PC-3 (cell line): ENCODE measurements around the gene EFCAB11. TPM values are rescaled to one million over a fixed set of nuclear protein-coding genes. Genes with fewer than 3 reads are reported as not detected.

Source experiments
- ATAC-seq: fragments of 200-7000 bp; cut with Tn5 transposase; 2 replicates; pipeline ENCODE4 v1.9.1; 2020; ENCODE audit warnings: mild to moderate bottlenecking, moderate library complexity
- BruUV-seq: library from RNA; stranded (reverse); fragments of 400-500 nt; replicated peaks from 2 replicates; lab custom pipeline; 2021; lab: Mats Ljungman, UMichigan
- CTCF ChIA-PET: fragments of 300-600 bp; sonication (Branson Sonifier 250); formaldehyde crosslinking; loops from one replicate; lab custom pipeline; 2022; ENCODE audit warnings: antibody characterized with exemption; lab: Charles Lee
- POLR2A ChIA-PET: fragments of 300-600 bp; sonication (Branson Sonifier 250); formaldehyde crosslinking; loops from one replicate; lab custom pipeline; 2022; ENCODE audit warnings: antibody characterized with exemption; ENCODE audit not compliant: unreplicated experiment; lab: Charles Lee
- DNase-seq: peaks from one replicate; pipeline ENCODE4 v3.0.0-alpha.2; 2015
- H2AFZ ChIP-seq: fragments of 300-600 bp; sonication (generic); 2 replicates; pipeline ENCODE4 v1.6.0; 2016; ENCODE audit warnings: antibody characterized with exemption, low read length
- H3F3A ChIP-seq: fragments of 300-600 bp; sonication (generic); one replicate; pipeline ENCODE4 v1.6.0; 2017; ENCODE audit warnings: antibody characterized with exemption, low read length, control low read depth, mild to moderate bottlenecking; ENCODE audit not compliant: unreplicated experiment
- H3K27ac ChIP-seq: fragments of 300-600 bp; sonication (generic); 2 replicates; pipeline ENCODE4 v1.5.1; 2016; ENCODE audit warnings: mild to moderate bottlenecking, low read length
- H3K27me3 ChIP-seq: fragments of 300-600 bp; sonication (generic); 2 replicates; pipeline ENCODE4 v1.6.1; 2016; ENCODE audit warnings: low read length, mixed read lengths
- H3K36me3 ChIP-seq: fragments of 300-600 bp; sonication (generic); 2 replicates; pipeline ENCODE4 v1.6.1; 2016; ENCODE audit warnings: low read depth, mixed run types, low read length, mixed read lengths
- H3K4me1 ChIP-seq: fragments of 300-600 bp; sonication (generic); 2 replicates; pipeline ENCODE4 v1.5.1; 2016; ENCODE audit warnings: low read length; ENCODE audit not compliant: insufficient read depth
- H3K4me2 ChIP-seq: fragments of 300-600 bp; sonication (generic); 2 replicates; pipeline ENCODE4 v1.6.0; 2016; ENCODE audit warnings: low read length
- H3K4me3 ChIP-seq: fragments of 300-600 bp; sonication (generic); 2 replicates; pipeline ENCODE4 v1.5.1; 2016; ENCODE audit warnings: mild to moderate bottlenecking, low read length, mixed read lengths
- H3K79me2 ChIP-seq: fragments of 300-600 bp; sonication (generic); 2 replicates; pipeline ENCODE4 v1.6.1; 2017; ENCODE audit warnings: low read length, mixed read lengths
- H3K9ac ChIP-seq: fragments of 300-600 bp; sonication (generic); 2 replicates; pipeline ENCODE4 v1.6.0; 2016; ENCODE audit warnings: mild to moderate bottlenecking, low read length
- H3K9me2 ChIP-seq: fragments of 300-600 bp; sonication (generic); replicated peaks from 2 replicates; pipeline ENCODE4 v1.6.1; 2016; ENCODE audit warnings: mixed run types, low read length, mixed read lengths
- H3K9me3 ChIP-seq: fragments of 300-600 bp; sonication (generic); 2 replicates; pipeline ENCODE4 v1.6.1; 2016; ENCODE audit warnings: low read length, mixed read lengths
- H4K20me1 ChIP-seq: fragments of 300-600 bp; sonication (generic); 2 replicates; pipeline ENCODE4 v1.6.1; 2016; ENCODE audit warnings: low read length, mixed read lengths
- EZH2 ChIP-seq: fragments of 300-600 bp; sonication (generic); IDR thresholded peaks from one replicate; pipeline ENCODE4 v1.6.1; 2017; ENCODE audit warnings: antibody characterized with exemption, mild to moderate bottlenecking, low read length; ENCODE audit not compliant: unreplicated experiment
- EZH2phosphoT487 ChIP-seq: fragments of 300-600 bp; sonication (generic); IDR thresholded peaks from 2 replicates; pipeline ENCODE4 v1.6.1; 2018; ENCODE audit warnings: mild to moderate bottlenecking, antibody characterized with exemption, low read length, borderline replicate concordance
- intact Hi-C: fragments of 100-400 bp; cut with micrococcal nuclease; formaldehyde crosslinking; loops from 2 replicates; pipeline ENCODE4 v1.9.0; 2023
- total RNA-seq: library from RNA; depleted of rRNA; stranded (reverse); fragments of >200 nt; gene quantifications from 2 replicates; pipeline ENCODE4 v1.2.3, GENCODE V29; 2014
- TF ChIP-seq, protein P1 (sequence below): fragments of 300-600 bp; sonication (generic); conservative IDR thresholded peaks from 2 replicates; pipeline ENCODE4 v1.5.1; 2017; ENCODE audit warnings: antibody characterized with exemption, low read depth, mild to moderate bottlenecking, low read length

The EFCAB11 gene
- total RNA-seq, 1 experiment from 2014 or later, result 7.0 TPM

DNA sequence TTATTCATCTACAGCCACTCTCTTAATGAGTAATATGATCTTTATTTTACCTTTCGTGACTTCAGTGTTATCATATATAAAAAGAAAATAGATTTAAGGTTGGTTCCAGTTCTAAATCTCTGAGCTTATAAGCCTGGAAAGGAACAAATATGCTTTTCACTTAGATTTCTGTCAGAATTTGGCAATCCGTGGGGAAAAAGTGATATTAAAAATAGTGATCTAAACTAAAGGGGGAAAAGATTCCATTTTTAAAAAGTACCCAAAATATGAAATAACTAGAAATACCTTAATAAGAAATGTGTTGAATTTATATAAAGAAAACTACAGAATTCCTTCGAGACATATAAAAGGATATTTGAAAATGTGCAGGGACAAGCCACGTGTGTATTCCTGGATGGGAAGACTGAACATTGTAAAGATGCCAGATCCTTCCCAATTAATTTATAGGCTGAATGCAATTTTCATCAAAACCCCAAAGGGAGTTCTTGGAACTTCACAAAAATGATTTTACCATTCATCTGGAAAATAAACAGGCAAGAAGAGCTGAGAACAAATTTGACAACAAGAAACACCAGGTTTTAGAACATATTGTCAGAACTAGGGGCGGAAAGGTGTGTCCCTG, 142.5 kb downstream of the EFCAB11 start:
- no peaks in the 10 kb centered on the region for H3K27me3 ChIP-seq
- no peaks in the 10 kb centered on the region for H3K9me3 ChIP-seq
- no TSS peak for BruUV-seq
- no peak for ATAC-seq
- no peak overlapping the region for H3K27ac ChIP-seq
- no peak overlapping the region for H3K4me3 ChIP-seq
- H3K9ac ChIP-seq, result no peak overlapping the region
- H2AFZ ChIP-seq, result no peak overlapping the region
- no peak for DNase-seq
- H3K4me1 ChIP-seq, result no peaks in the 10 kb centered on the region
- no peaks in the 10 kb centered on the region for H3K79me2 ChIP-seq
- H3K36me3 ChIP-seq, result no peaks in the 10 kb centered on the region
- no peak overlapping the region for H3K4me2 ChIP-seq
- intact Hi-C loops, result no loop called here
- H3F3A ChIP-seq, result no peaks in the 10 kb centered on the region
- ChIA-PET CTCF (no interaction called here), POLR2A (no interaction called here)
- no peaks in the 10 kb centered on the region for H3K9me2 ChIP-seq
- TF ChIP-seq, protein P1, sequence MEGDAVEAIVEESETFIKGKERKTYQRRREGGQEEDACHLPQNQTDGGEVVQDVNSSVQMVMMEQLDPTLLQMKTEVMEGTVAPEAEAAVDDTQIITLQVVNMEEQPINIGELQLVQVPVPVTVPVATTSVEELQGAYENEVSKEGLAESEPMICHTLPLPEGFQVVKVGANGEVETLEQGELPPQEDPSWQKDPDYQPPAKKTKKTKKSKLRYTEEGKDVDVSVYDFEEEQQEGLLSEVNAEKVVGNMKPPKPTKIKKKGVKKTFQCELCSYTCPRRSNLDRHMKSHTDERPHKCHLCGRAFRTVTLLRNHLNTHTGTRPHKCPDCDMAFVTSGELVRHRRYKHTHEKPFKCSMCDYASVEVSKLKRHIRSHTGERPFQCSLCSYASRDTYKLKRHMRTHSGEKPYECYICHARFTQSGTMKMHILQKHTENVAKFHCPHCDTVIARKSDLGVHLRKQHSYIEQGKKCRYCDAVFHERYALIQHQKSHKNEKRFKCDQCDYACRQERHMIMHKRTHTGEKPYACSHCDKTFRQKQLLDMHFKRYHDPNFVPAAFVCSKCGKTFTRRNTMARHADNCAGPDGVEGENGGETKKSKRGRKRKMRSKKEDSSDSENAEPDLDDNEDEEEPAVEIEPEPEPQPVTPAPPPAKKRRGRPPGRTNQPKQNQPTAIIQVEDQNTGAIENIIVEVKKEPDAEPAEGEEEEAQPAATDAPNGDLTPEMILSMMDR, result no peak
- TF ChIP-seq EZH2phosphoT487 (no peak), EZH2 (no peak)
- no peaks in the 10 kb centered on the region for H4K20me1 ChIP-seq

DNA sequence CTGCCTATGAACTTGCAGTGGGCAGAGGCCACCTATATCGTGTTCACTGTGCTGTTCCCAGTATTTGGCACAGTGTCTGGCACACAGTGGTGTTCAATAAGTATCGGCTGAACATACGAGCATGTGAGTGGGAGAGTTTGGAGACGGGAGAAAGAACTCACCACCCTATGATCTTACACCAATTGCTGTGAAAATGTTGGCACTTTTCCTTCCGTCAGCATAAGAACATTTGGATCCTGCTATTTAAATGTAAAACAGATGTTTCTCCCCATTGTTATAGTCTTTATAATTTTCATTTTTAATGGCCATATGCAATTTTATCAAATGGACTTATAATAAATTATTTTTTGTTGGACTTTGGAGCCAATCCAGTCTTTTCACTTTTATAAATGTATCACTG, 144.4 kb downstream of the EFCAB11 start:
- H3K36me3 ChIP-seq, result no peaks in the 10 kb centered on the region
- H3F3A ChIP-seq, result no peaks in the 10 kb centered on the region
- intact Hi-C loops, result no loop called here
- no peaks in the 10 kb centered on the region for H3K9me2 ChIP-seq
- H3K4me3 ChIP-seq, result no peak overlapping the region
- BruUV-seq, result no TSS peak
- H3K4me2 ChIP-seq, result no peak overlapping the region
- H2AFZ ChIP-seq, result no peak overlapping the region
- no peaks in the 10 kb centered on the region for H3K9me3 ChIP-seq
- no peak for TF ChIP-seq EZH2
- TF ChIP-seq, protein P1, result no peak
- no peak for TF ChIP-seq EZH2phosphoT487
- H4K20me1 ChIP-seq, result no peaks in the 10 kb centered on the region
- no peaks in the 10 kb centered on the region for H3K27me3 ChIP-seq
- H3K9ac ChIP-seq, result no peak overlapping the region
- H3K4me1 ChIP-seq, result peaks cover 8% of the 10 kb centered on the region; the same call in 1 of the 2 replicates
- no peak for ATAC-seq
- CTCF ChIA-PET, result no interaction called here
- H3K27ac ChIP-seq, result no peak overlapping the region
- no peaks in the 10 kb centered on the region for H3K79me2 ChIP-seq
- POLR2A ChIA-PET, result no interaction called here
- no peak for DNase-seq

- Histone ChIP-seq H3K36me3 (no peaks in the 10 kb centered on the region), H3F3A (no peaks in the 10 kb centered on the region), H3K4me2 (no peak overlapping the region), H3K4me1 (peaks cover 8% of the 10 kb centered on the region; the same call in 1 of the 2 replicates), H3K27me3 (no peaks in the 10 kb centered on the region), H3K4me3 (no peak overlapping the region), H2AFZ (no peak overlapping the region), H4K20me1 (no peaks in the 10 kb centered on the region), H3K9ac (no peak overlapping the region), H3K9me2 (no peaks in the 10 kb centered on the region), H3K27ac (no peak overlapping the region), H3K79me2 (no peaks in the 10 kb centered on the region), H3K9me3 (no peaks in the 10 kb centered on the region)
- DNase-seq (no peak), ATAC-seq (no peak)
- TF ChIP-seq, protein P1, result no peak
- no peak for TF ChIP-seq EZH2
- TF ChIP-seq EZH2phosphoT487, result no peak
- intact Hi-C loops, result no loop called here
- BruUV-seq, result no TSS peak
- ChIA-PET POLR2A (no interaction called here), CTCF (no interaction called here)
Measured at GRCh38 chr14:89807892-89808291, 146.6 kb downstream of the EFCAB11 start.
